Muscle layer of duodenum (tissue), 2 donors: Measurements from ENCODE around the gene PPFIA4.

ENCODE experiments used
- H3K27ac ChIP-seq: one replicate; pipeline ENCODE4 v1.7.0; 2013; ENCODE audit warnings: mild to moderate bottlenecking, low read length
- H3K27me3 ChIP-seq: one replicate; pipeline ENCODE4 v1.7.0; 2013; ENCODE audit warnings: low read depth, mild to moderate bottlenecking, control low read depth, low read length
- H3K36me3 ChIP-seq, 2 donors: one replicate each; pipeline ENCODE4 v1.7.0; 2013; ENCODE audit warnings: low read length in 2 of 2, control low read depth in 1 of 2, mild to moderate bottlenecking in 1 of 2; ENCODE audit not compliant: insufficient read depth in 2 of 2, control insufficient read depth in 1 of 2
- H3K4me1 ChIP-seq, 2 donors: one replicate each; pipeline ENCODE4 v1.7.0; 2013; ENCODE audit warnings: low read length in 2 of 2, mild to moderate bottlenecking in 2 of 2, control low read depth in 1 of 2, moderate library complexity in 1 of 2; ENCODE audit not compliant: insufficient read depth in 2 of 2, control insufficient read depth in 1 of 2
- H3K4me3 ChIP-seq, 2 donors: one replicate each; pipeline ENCODE4 v1.7.0; 2013; ENCODE audit warnings: low read length in 2 of 2, low read depth in 1 of 2, mild to moderate bottlenecking in 1 of 2
- H3K9me3 ChIP-seq, 2 donors: one replicate each; pipeline ENCODE4 v1.7.0; 2013; ENCODE audit warnings: low read length in 2 of 2, control low read depth in 1 of 2, mild to moderate bottlenecking in 1 of 2; ENCODE audit not compliant: control insufficient read depth in 1 of 2
- donor health status: healthy.

Gene PPFIA4

DNA sequence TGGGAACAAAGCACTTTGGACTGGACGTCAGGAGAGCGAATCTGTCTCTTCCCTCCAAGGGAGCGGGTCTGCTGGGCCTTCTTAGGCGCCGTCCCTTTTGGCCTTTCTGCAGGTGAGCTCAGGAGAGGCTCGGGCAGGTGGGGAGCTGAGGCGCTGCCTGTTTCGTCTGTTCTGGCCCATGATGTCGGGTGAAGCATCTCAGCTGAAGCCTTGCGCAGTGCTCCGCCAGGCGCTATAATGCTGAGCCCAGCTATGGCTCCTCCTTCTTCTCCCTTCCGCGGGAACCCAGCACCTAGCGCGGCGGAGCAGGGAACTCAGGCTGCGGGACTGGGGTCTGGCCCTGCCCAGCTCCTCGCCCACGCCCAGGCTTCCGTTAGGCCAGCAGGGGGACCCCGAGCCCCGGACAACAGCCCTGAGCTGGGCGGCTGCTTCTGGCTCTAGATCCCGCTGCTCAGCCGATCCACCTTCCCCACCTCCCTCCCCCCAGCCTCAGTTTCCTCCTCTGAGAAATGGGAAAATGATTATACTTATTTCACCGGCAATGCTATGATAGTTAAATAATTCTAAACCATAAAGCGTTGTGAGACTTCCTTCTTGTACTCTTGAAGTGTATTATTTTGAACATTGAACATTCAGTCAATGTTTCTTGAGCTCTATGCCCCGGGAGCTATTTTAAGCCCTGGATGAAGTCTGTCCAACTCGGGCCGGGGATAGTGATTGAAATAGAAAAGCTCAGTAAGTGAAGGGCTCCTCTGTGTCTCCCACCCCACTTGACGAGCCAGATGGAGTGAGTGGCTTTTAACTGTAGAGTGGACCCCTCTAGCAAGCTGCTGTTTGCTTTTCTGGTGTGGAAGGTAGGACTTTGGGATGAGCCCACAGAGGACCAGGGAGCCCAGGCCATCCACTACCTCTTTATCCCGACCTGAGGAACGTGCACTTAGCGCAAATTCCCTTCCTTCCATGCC lies 91.6 kb downstream of the PPFIA4 start:
- Histone ChIP-seq H3K27me3 (peaks cover 25% of the 10 kb centered on the region), H3K4me1 (no peaks in the 10 kb centered on the region), H3K9me3 (no peaks in the 10 kb centered on the region), H3K36me3 (no peaks in the 10 kb centered on the region), H3K27ac (no peak overlapping the region), H3K4me3 (no peak overlapping the region)

- Histone ChIP-seq H3K27me3 (peaks cover 25% of the 10 kb centered on the region), H3K4me1 (peaks cover 0 to 1% of the 10 kb centered on the region in 2 donors), H3K9me3 (no peaks in the 10 kb centered on the region), H3K36me3 (no peaks in the 10 kb centered on the region), H3K27ac (no peak overlapping the region), H3K4me3 (no peak overlapping the region)
Observed at GRCh38 chr1:203120325-203121153, 94.2 kb downstream of the PPFIA4 start.

DNA sequence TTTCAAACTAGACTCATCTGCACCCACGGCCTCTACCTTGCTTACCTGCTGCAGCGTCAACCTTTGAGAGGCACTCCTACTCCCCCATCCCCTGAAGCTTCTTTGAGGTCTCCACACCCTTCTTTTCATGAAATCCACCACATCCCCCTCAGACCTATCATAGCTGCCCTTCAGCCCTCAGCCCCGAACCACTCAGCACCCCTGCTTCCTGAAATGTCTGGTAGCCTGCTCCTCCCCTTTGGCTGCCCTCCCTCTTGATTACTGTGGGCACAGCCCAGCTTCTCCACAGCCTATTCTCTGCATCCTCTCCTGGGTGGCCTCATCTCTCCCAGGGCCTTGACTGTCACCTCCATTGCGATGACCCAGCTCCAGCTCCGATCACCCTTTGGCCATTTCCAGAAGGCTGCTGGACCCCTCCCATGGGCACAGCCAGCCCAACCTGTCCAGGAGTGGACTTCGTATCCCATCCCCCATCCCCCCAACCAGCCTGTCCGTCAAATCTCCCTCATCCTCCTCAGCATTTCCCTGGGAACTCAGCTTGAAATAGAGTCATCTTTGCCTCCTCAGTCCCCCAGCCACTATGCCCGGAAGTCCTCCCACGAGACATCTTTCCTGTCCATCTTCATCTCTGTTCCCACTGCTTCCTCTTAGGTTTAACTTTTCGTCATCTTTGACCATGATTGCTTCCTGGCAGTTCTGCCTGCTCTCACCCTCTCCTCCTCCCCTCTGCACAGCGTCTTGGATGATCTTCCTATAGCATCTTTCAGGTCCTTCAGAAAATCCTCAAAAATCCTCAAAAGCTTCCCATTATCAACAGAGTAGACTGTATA lies 95.1 kb downstream of the PPFIA4 start:
- no peaks in the 10 kb centered on the region for H3K9me3 ChIP-seq
- H3K4me3 ChIP-seq = no peak overlapping the region
- peaks cover 0 to 9% of the 10 kb centered on the region in 2 donors for H3K4me1 ChIP-seq
- H3K36me3 ChIP-seq = no peaks in the 10 kb centered on the region
- peaks cover 25% of the 10 kb centered on the region for H3K27me3 ChIP-seq
- no peak overlapping the region for H3K27ac ChIP-seq

GRCh38 chr1:203122159-203122558 lies 95.9 kb downstream of the PPFIA4 start:
- Histone ChIP-seq H3K4me1 (peaks cover 2 to 16% of the 10 kb centered on the region in 2 donors), H3K27ac (no peak overlapping the region), H3K27me3 (peaks cover 25% of the 10 kb centered on the region), H3K36me3 (no peaks in the 10 kb centered on the region), H3K9me3 (no peaks in the 10 kb centered on the region), H3K4me3 (no peak overlapping the region)

DNA sequence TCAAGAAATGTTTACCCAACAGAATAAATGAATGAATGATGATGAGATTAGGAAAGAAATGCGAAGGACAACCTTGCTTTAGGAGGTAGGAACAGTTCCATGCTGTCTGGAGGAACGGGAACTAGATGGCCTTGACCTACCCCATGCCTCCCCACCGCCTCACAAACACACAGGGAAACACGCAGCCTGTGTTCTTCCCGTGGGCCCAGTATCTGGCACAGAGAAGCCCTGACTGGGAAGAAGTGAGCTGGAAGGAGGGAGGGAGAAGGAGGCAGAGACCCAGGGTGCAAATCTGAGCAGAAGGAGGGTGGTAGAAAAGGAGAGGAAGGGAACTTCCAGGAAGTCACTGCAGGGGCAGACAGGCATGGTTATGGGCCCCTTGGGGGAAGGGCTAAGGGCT lies 97.7 kb downstream of the PPFIA4 start:
- Histone ChIP-seq H3K4me1 (peaks cover 4 to 30% of the 10 kb centered on the region in 2 donors), H3K9me3 (no peaks in the 10 kb centered on the region), H3K36me3 (no peaks in the 10 kb centered on the region), H3K27ac (no peak overlapping the region), H3K27me3 (peaks cover 11% of the 10 kb centered on the region), H3K4me3 (no peak overlapping the region)

DNA sequence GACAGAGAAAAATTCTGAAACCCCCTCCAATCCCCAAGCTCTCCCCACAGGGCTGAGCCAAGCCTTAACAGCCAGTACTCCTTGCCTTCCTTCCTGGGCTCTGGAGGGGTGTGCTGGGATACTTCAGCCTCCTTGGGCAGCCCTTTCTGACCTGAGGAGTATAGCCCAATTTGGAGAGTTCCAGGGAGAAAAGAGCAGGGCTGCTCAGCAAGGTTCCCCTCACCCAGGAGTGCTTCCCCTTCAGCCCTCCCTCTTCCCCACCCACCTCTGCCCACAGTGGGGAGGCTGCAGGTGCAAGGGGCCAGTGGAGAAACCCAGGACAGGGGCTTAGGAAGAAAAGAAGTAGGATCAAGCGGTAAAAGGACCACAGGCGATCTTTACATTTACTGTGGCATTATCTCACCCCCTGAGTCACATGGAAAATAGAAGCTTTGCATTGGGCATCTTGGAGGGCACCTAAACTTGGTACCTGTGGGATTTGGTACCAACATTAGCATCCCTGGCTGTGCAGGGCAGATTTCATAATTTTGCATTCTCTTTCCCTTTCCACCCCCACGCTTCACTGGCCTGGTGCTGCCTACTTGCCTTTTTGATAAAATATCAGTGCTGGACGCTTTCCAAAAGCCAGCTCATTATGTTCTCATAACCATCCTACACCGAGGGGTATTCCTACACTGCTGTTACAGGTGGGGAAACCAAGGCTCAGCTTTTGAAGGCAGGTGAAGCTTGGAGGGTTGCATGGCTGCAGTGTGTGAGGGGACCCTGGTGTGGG lies 98.4 kb downstream of the PPFIA4 start:
- Histone ChIP-seq H3K27me3 (peaks cover 11% of the 10 kb centered on the region), H3K9me3 (no peaks in the 10 kb centered on the region), H3K4me1 (peaks cover 4 to 35% of the 10 kb centered on the region in 2 donors), H3K27ac (no peak overlapping the region), H3K4me3 (no peak overlapping the region), H3K36me3 (no peaks in the 10 kb centered on the region)

GRCh38 chr1:203126151-203126865 lies 100.0 kb downstream of the PPFIA4 start:
- H3K36me3 ChIP-seq = no peaks in the 10 kb centered on the region
- H3K27ac ChIP-seq = no peak overlapping the region
- peaks cover 7% of the 10 kb centered on the region for H3K27me3 ChIP-seq
- peaks cover 4 to 39% of the 10 kb centered on the region in 2 donors for H3K4me1 ChIP-seq
- H3K9me3 ChIP-seq = no peaks in the 10 kb centered on the region
- H3K4me3 ChIP-seq = no peak overlapping the region

DNA sequence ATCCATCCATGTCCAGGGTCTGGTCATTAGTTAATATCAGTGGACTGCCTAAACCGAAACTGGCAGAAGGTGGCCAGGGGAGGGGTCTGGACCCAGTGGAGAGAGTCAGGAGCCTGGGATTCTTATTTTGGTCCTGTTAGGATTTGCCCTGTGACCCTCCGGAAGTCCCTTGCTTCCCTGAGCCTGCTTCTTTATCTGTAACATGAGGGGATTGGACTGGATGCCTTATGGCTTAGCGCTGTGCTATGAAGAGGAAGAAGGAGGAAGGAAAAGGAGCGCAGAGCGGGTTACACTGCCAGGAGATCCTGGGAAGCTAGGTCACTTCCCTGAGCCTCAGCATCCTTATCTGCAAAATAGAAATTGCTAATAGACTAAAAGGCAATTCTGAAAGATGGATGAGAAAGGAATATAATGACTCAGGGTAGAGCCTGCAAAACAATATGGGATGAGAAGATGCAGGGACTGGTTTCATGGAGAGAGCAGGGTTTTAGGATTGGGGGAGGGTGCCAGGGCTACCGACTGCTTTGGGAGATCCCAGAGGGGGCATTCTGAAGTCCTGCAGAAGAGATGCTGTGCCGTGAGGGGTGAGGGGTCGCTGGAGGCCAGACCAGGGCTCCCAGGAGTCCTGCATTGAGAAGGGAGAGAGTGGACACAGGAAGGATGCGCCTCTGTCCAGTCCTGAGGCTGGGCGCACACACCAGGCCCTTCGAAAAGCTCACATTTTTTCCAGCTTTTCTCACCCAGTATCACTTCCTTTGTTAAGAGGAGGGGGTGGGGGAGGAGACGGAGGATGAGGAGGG lies 100.8 kb downstream of the PPFIA4 start:
- peaks cover 2% of the 10 kb centered on the region for H3K27me3 ChIP-seq
- no peaks in the 10 kb centered on the region for H3K9me3 ChIP-seq
- peak overlapping the region; percentile 59 to 62 for H3K4me3 ChIP-seq
- H3K27ac ChIP-seq = no peak overlapping the region
- no peaks in the 10 kb centered on the region for H3K36me3 ChIP-seq
- peaks cover 4 to 39% of the 10 kb centered on the region in 2 donors for H3K4me1 ChIP-seq

- H3K4me3 ChIP-seq = peak within 1 kb of the TSS; percentile 59 to 62
- H3K4me1 ChIP-seq = peaks cover 4 to 39% of the 10 kb centered on the region in 2 donors
- no peaks in the 10 kb centered on the region for H3K27me3 ChIP-seq
- no peaks in the 10 kb centered on the region for H3K36me3 ChIP-seq
- H3K27ac ChIP-seq = no peak within 1 kb of the TSS
- H3K9me3 ChIP-seq = no peaks in the 10 kb centered on the region
Observed at GRCh38 chr1:203127666-203128430, 101.6 kb downstream of the PPFIA4 start, which contains the start of gene ADORA1. ADORA1 (plus strand) TSS chr1:203127726; CDS start chr1:203128842, 1,116 bp downstream.
